ENCODE data around the gene NOXA1.

Gene NOXA1

GRCh38 chr9:137421838-137422603 is 1.2 kb upstream of the NOXA1 start:
- Mint-ChIP-seq H3K27me3 (ENCODE audit: low read depth) (no peaks in the 10 kb centered on the region), H3K27ac (peak overlapping the region; percentile 22 to 33 (median 30)), H3K4me3 (peak overlapping the region; percentile 88 to 91 (median 88)), H3K4me1 (peaks cover 11% of the 10 kb centered on the region), H3K9me3 (no peaks in the 10 kb centered on the region), H3K36me3 (ENCODE audit: low read depth) (no peaks in the 10 kb centered on the region)
- no peak for TF ChIP-seq CTCF (IDR thresholded peaks at IDR 0.05; ENCODE audit: unreplicated experiment in 3 of 3)

GRCh38 chr9:137423514-137424291 is 510 bp downstream of the NOXA1 start:
- Mint-ChIP-seq H3K9me3 (no peaks in the 10 kb centered on the region), H3K36me3 (ENCODE audit: low read depth) (no peaks in the 10 kb centered on the region), H3K27me3 (ENCODE audit: low read depth) (no peaks in the 10 kb centered on the region), H3K4me1 (peaks cover 11% of the 10 kb centered on the region), H3K27ac (no peak overlapping the region), H3K4me3 (peak overlapping the region; percentile 77 to 85 (median 84))
- peak in 1 of 3 experiments; percentile 40 for TF ChIP-seq CTCF (IDR thresholded peaks at IDR 0.05; ENCODE audit: unreplicated experiment in 3 of 3)

- no peak for TF ChIP-seq CTCF (IDR thresholded peaks at IDR 0.05; ENCODE audit: unreplicated experiment in 3 of 3)
- Mint-ChIP-seq H3K9me3 (no peaks in the 10 kb centered on the region), H3K27ac (no peak overlapping the region), H3K27me3 (ENCODE audit: low read depth) (no peaks in the 10 kb centered on the region), H3K36me3 (ENCODE audit: low read depth) (no peaks in the 10 kb centered on the region), H3K4me1 (peaks cover 11% of the 10 kb centered on the region), H3K4me3 (peak overlapping the region in 1 of 3 experiments; percentile 27)
Measured at GRCh38 chr9:137426018-137426681, 3.0 kb downstream of the NOXA1 start.

- no peak for TF ChIP-seq CTCF (IDR thresholded peaks at IDR 0.05; ENCODE audit: unreplicated experiment in 3 of 3)
- peaks cover 6% of the 10 kb centered on the region for H3K4me1 Mint-ChIP-seq
- H3K9me3 Mint-ChIP-seq, result no peaks in the 10 kb centered on the region
- no peaks in the 10 kb centered on the region for H3K27me3 Mint-ChIP-seq (ENCODE audit: low read depth)
- H3K36me3 Mint-ChIP-seq (ENCODE audit: low read depth), result no peaks in the 10 kb centered on the region
- no peak overlapping the region for H3K4me3 Mint-ChIP-seq
- H3K27ac Mint-ChIP-seq, result no peak overlapping the region
Measured at GRCh38 chr9:137427454-137428310, 4.5 kb downstream of the NOXA1 start.

GRCh38 chr9:137428311-137428630 is 5.1 kb downstream of the NOXA1 start:
- no peak for TF ChIP-seq CTCF (IDR thresholded peaks at IDR 0.05; ENCODE audit: unreplicated experiment in 3 of 3)
- H3K27ac Mint-ChIP-seq, result no peak overlapping the region
- H3K4me1 Mint-ChIP-seq, result peaks cover 6% of the 10 kb centered on the region
- H3K36me3 Mint-ChIP-seq (ENCODE audit: low read depth), result no peaks in the 10 kb centered on the region
- H3K9me3 Mint-ChIP-seq, result no peaks in the 10 kb centered on the region
- no peak overlapping the region for H3K4me3 Mint-ChIP-seq
- no peaks in the 10 kb centered on the region for H3K27me3 Mint-ChIP-seq (ENCODE audit: low read depth)
